ENCODE measurements around the gene RGS12.

GRCh38 chr4:3291969-3292570 lies 751 bp upstream of the RGS12 start:
- TF ChIP-seq CTCF (IDR thresholded peaks at IDR 0.05), result no peak
- no peak for TF ChIP-seq POLR2A (IDR thresholded peaks at IDR 0.05)
